GM19467 (cell line): ENCODE data around the gene CEMIP.
"Not testable (repeated sequence)": the region's sequence is repeated elsewhere in the genome, so short reads cannot be mapped to it uniquely, and the experiment has no call there.

Experiments used
- ATAC-seq: cut with Tn5 transposase; IDR thresholded peaks from one replicate; pipeline ENCODE4 v1.9.1; 2021; ENCODE audit warnings: mild to moderate bottlenecking, moderate library complexity; ENCODE audit not compliant: unreplicated experiment

CEMIP gene

DNA sequence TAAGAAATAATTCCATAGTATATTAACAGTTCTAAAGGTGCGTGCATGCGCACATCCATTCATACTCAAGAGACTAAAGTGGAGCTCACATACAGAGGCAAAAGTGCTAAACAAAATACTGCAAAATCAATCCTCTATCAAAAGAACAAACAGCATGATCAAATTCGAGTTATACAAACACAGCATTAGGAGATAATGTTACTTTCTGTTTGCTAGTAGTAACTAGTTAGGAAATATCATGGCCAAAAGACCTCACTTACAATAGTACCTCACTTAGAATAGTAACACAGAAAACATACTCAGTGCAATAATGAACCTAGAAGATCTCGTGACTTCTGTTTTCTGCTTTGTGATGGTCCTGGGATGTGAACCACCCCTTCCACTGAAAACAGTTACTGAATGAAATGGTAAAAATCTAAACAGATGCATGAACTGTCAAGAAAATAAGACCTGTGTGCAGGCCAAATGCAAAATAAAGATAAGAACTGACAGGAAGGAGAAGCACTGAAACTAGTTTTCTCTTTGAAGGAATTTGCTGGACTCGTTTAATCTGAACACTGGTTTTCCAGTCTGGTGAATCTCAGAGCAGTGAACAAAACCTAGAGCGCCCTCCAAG, 20.9 kb upstream of the CEMIP start:
- no peak for ATAC-seq

DNA sequence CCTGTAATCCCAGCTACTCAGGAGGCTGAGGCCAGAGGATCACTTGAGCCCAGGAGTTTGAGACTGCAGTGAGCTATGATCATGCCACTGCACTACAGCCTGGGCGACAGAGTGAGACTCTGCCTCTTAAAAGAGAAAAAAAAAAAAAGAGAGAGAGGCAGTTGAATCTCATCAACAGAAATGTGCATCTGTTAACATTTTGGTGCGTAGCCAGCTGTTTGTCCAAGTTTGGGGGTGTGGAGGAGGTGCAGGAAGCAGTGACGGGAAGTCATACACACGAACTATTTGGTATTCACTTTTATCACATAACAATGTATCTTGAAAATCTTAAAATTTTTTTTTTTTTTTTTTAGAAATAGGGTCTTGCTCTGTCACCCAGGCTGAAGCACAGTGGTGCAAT, 18.2 kb upstream of the CEMIP start:
- no peak for ATAC-seq

DNA sequence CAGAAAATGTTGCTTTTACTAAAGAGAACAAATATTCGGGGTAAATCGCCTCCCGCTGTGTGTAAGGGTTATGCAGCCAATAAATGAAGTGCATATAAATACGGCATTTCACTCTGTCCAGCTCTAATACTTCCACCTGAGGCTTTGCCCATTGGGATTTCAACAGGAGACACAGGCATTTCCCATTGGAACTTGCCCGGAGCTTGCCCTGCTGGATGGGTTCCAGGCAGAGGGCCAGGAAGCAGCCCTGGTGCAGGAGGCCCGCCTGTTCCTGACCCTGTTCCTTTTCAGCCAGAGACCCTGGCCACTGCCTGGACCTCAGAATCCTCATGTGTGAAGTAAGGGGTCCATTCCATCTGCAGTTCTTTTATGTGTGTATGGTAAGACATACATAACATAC, 17.4 kb upstream of the CEMIP start:
- no peak for ATAC-seq

GRCh38 chr15:80763235-80763634, 15.9 kb upstream of the CEMIP start:
- ATAC-seq: not testable (repeated sequence)

- ATAC-seq: no peak
Observed at GRCh38 chr15:80764535-80764934, 14.6 kb upstream of the CEMIP start.

- no peak for ATAC-seq
Observed at GRCh38 chr15:80766275-80766674, 12.9 kb upstream of the CEMIP start.

- ATAC-seq: no peak
Observed at GRCh38 chr15:80768158-80768557, 11.0 kb upstream of the CEMIP start.

- no peak for ATAC-seq
Observed at GRCh38 chr15:80769153-80769828, 9.9 kb upstream of the CEMIP start.

DNA sequence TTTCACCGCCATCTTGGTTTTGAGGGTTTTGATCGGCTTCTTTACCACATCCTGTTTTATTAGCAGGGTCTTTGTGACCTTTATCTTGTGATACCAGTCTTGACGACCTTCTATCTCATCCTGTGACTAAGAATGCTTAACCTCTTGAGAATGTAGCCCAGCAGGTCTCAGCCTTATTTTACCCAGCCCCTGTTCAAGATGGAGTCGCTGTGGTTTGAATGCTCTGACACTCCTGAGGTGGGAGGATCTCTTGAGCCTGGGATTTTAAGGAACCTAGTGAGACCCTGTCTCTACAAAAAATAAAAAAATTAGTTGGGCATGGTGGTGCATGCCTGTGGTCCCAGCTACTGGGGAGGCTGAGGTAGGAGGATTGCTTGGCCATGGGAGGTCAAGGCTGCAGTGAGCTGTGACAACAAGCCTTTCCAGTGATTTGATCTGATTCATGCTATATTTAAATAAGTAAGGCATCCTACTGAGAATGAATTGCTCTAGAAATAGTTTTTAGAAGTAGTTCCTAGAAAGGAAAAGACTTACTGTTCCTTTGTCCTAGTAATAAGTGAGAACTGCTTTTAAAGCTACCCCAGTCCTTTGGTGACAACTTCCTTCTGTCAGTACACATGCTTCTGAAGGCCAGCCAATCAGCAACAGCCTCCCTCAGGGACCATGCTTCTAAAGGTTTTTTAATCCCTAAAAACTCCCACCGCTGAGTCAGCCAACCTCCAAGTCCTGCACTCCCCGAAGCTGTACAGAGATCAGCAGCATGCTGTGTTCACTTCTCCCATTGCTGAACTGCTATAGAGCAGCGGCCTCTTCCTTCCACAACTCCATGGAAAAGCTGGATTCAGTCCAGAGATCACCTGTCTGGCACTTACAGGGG, 9.1 kb upstream of the CEMIP start:
- ATAC-seq: no peak

DNA sequence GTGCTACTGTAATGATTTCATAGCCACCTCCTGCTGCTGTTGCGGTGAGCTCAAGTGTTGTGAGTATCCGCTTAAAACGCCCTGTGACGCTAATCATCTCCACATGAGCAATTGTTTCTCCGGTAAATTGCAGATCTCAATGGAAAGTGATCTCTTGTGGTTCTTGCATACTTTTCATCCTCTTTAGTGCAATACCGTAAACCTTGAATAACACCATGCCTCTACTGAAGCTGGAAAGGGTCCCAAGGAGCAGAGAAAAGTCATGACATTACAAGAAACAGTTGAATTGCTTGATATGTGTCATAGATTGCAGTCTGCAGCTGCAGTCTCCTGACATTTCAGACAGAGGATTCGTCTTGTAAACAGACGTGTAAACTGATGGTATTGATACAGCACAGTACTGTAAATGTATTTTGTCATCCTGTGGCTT, 6.0 kb upstream of the CEMIP start:
- no peak for ATAC-seq

DNA sequence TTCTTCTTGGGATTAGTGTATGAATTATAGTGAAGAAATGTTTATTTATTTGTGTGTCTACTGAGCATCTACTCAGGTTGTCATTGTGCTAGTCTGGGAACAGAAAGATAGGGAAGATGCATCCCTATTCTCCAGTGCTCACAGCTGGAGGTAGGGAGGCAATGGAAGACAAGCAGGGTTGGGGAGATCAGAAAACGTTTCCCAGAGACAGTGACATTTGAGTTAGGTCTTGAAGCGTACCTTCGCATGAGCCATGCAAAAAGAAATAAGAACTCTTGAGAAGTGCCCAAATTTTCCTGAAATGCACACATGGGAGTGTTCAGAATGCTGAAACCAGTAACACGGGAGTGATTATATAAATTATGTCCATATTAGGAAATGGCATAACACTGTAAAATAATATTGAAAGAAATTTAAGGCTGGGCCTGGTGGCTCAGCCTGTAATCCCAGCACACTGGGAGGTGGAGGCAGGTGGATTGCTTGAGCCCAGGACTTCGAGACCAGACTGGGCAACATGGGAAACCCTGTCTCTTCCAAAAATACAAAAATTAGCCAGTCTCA, 5.3 kb upstream of the CEMIP start:
- ATAC-seq: no peak

GRCh38 chr15:80774486-80774885, 4.7 kb upstream of the CEMIP start:
- no peak for ATAC-seq

DNA sequence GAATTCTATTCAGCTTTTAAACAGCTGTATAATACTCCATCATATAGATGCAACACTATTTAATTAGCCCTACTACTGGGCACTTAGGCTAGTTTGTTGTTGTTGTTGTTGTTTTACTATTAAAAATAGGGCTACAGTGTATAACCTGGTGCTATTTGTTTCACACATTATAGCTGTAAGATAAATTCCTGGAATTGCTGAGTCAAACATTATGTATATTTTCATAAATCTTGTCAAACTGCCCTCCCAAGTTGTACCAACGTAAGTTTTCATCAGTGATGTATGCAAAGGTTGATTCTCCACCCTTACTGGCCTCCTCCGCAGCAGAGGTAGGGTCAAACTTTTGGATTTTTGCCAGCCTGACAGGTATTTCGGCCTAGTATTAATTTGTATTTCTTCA, 3.8 kb upstream of the CEMIP start:
- no peak for ATAC-seq

- no peak for ATAC-seq
Observed at GRCh38 chr15:80776420-80777045, 2.6 kb upstream of the CEMIP start.

DNA sequence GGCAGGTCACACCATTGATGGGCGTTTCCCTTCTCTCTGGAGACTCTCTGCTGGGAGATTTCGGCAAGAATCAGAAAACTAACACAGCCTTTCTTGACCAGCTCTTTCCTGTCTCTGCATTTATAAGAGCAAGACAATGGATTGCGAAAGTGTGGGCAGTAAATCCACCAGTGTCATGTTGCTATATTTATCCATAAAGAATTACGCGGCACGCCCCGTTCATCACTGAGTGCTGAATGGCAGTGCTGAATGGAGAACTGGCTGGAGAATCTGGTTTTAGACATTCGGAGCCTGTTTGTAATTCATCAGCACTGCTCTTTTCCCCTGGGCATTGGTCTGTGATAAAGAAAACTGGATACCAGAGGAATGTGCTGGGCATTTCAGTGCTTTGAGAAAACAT, 2.0 kb upstream of the CEMIP start:
- ATAC-seq: no peak

DNA sequence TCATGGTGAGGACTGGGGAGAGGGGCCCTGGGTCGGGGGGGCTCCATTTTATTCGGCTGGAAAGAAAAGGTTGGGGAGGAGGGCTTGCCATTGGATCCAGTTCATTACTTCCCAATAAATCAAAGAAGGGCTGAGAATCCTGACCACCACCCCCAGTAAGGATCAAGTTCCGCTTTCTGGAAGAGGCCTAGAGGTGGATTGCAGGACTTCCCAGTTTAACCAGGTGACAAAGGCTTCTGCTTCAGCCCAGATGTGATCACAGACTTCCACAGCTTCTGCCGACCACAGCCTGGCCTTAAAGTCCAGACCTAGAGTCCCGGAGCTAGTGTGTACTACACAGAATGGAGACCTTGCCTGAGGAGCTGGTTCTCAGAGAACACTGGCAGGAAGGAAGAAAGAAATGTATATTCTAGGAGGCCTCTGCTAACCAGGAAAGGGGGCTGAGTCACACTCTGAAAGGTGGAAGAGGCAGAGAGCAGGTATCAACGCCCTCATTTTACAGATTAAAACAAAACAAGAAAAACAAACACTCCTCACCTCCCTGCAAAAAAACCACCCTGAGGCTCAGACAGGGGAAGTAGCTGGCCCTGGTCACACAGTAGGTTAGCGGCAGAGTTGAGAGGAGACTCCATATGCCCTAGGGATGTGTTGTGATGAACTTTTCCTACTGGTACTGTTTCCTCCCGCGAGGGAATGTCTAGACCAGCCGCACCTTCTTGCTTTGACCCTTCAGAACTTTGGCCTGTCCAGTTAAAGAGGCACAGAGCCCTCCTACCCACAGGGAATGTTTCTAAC, 1.1 kb upstream of the CEMIP start:
- no peak for ATAC-seq

DNA sequence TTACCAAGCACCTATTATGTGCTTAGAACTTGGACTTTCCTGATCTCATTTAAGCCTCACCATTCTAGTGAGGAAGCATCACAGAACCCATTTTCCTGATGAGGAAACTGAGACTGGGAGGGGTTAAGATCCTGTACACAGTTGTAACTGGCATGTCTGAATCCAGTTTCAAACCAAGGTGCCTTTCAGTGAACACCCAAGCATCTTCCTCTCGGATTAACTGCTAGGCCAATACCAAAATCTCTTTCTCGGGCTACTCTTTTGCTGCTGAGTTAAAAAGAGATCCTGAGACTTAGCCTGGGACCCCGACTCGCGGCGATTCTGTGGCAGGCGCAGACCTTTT, 578 bp upstream of the CEMIP start:
- no peak for ATAC-seq

DNA sequence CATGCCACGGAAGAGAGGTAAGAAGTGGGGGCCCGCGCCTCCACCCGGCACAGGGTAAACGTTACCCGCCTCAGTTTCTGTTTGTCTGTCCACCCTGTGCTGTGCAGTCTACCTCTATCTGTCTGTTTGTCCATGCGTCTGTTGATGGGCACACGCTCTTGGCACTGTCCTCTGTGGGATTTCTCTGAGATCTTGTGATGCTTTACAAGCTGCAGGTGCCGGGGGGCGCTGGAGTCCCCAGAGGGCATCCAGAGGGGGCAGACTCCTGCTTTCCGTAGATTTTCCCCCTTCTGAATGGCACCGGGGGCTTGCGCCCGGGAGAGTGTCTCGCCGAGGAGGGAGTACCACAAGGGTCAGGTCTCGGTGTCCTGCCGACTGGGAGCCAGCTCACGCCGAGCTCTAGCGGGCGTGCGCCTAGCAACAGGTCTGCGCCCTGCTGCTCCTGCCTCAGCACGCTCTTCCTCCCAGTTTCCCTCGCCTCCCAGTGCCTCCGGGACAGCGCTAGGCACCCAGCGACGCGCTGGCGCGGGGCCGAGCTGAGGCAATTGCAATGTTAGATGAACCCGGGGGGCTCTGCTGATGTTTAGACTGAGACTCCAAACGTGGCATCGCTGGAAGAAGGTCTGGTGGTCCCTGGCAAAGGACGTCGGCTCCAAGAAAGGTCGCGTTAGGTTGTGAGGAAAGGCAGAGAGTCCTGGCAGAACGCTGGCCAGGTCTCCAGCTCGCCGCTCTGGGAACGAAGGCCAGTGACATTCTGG, 667 bp downstream of the CEMIP start:
- no peak for ATAC-seq

DNA sequence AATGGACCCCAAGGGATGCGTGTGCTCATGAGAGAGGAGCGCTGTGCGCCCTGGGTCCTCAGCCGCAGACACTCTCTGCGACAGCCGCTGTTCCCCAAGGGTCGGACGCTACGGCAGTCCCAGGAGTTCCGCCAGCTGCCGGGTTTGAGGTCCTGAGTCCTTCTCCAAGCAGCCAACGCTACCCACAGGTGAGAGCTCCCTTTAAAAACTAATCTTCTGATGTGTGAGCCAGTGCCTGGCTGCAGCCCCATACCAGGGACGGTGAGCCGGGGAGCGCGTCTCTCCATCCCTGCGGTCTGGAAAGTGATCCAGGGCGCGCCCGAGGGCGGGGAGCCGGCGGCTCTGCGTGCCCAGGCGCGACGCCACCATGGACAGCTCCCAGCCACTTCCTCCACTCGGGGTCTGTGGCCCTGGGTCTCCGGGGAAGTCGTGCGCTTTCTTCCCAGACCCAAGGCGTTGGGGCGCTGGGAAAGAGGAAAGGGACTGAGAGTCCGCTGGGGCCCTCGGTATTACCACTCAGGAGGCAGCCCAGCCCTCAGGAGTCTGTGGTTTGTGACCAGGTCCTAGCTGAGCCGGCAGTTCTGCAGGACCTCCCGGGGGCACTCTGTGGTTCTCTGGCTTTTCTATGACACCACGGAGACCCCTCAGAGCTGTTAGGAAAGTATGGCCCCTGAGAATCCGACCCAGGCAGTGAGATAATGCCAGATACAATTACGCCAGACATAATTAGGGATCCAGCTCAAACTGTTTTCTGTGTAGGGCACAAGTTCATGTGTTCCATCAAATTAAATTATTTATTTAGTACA, 1.4 kb downstream of the CEMIP start:
- ATAC-seq: no peak
